Heart right ventricle (tissue), 16 donors: ENCODE measurements around the gene TRIM17. TPM values are rescaled to one million over a fixed set of nuclear protein-coding genes. Genes with fewer than 3 reads are reported as not detected.

ENCODE experiments used
- ATAC-seq, 8 donors: fragments of 200-7000 bp; cut with Tn5 transposase; one replicate each; pipeline ENCODE4 v1.9.1; 2020; ENCODE audit warnings: mild to moderate bottlenecking in 8 of 8, moderate library complexity in 8 of 8, moderate number of reproducible peaks in 1 of 8
- DNase-seq, 2 donors: peaks; one replicate each; pipeline ENCODE4 v3.0.0-alpha.2; 2020
- H3K27ac ChIP-seq, 10 donors: fragments of 200-600 bp; sonication (generic) in 2 of 10; one replicate each; pipeline versions ENCODE4 v1.5.0 to v1.8.0; 2020 to 2022; ENCODE audit warnings: mild to moderate bottlenecking in 3 of 10
- H3K27me3 ChIP-seq, 7 donors: fragments of 200-600 bp; one replicate each; pipeline ENCODE4 v1.8.0; 2021 to 2022; ENCODE audit warnings: mild to moderate bottlenecking in 2 of 7
- H3K36me3 ChIP-seq, 9 donors: fragments of 200-600 bp; sonication (generic) in 1 of 9; one replicate each; pipeline versions ENCODE4 v1.5.0 to v1.8.0; 2020 to 2022; ENCODE audit warnings: mild to moderate bottlenecking in 2 of 9
- H3K4me1 ChIP-seq, 9 donors: fragments of 200-600 bp; sonication (generic) in 1 of 9; one replicate each; pipeline versions ENCODE4 v1.5.0 to v1.8.0; 2020 to 2022; ENCODE audit warnings: mild to moderate bottlenecking in 4 of 9
- H3K4me3 ChIP-seq, 10 donors: fragments of 200-600 bp; sonication (generic) in 2 of 10; one replicate each; pipeline versions ENCODE4 v1.5.0 to v1.8.0; 2020 to 2022; ENCODE audit warnings: mild to moderate bottlenecking in 7 of 10, moderate library complexity in 2 of 10
- H3K9me3 ChIP-seq, 11 donors: fragments of 200-600 bp in 10 of 11; sonication (generic) in 2 of 11; one replicate each; pipeline versions ENCODE4 v1.5.0 to v1.8.0; 2013 to 2022; ENCODE audit warnings: mild to moderate bottlenecking in 2 of 11, control low read depth in 1 of 11, moderate library complexity in 1 of 11
- WGBS, 2 donors: extraction: QIAGEN DNeasy Blood & Tissue Kit; methylation state at CpG; one replicate each; pipeline ENCODE4 v1.1.7; 2013; ENCODE audit warnings: inconsistent platforms in 1 of 2; 5-methylcytosine and 5-hydroxymethylcytosine counted together
- intact Hi-C, 10 donors: fragments of 100-400 bp; cut with DNase I; formaldehyde crosslinking; loops; one replicate each; pipeline versions ENCODE4 v1.11.1 to v1.14.2; 2022
- polyA plus RNA-seq, 2 donors: library from polyadenylated mRNA; stranded (reverse); fragments of 200-250 nt; gene quantifications; one replicate each; pipeline ENCODE4 v1.2.3, GENCODE V29; 2013
- total RNA-seq, 10 donors: library from RNA; stranded (reverse); fragmentation: NEBNext Ultra II Directional in 3 of 10; extraction: Animal tissue kit (Norgen Biotek cat#: 25700) in 3 of 10; gene quantifications; one replicate each; pipeline versions ENCODE4 v1.2.1 to v1.2.4, GENCODE V29; 2021 to 2023
- TF ChIP-seq, protein P1 (sequence below), 9 donors: fragments of 200-600 bp; sonication (generic) in 2 of 9; IDR thresholded peaks; one replicate each; pipeline versions ENCODE4 v1.5.0 to v1.8.0; 2021 to 2022; ENCODE audit warnings: antibody characterized with exemption in 9 of 9, mild to moderate bottlenecking in 5 of 9, moderate library complexity in 1 of 9
- donor health status: Arrhythmogenic right ventricular cardiomyopathy.
- donor health status: ischemic (EF 13 %, LVEDD 7.1; RV severe dilation, severe dysfunction).
- donor health status: healthy with polysubstance abuse.
- donor health status: DM: no; HTN: yes; CAD: no.
- donor health status: DM: no; HTN: no; CAD: no.
- donor health status: ischemic (EF 25% LVEDD 6.9; RV normal size, moderate dysfunction).
- donor health status: ischemic (EF 25% LVEDD 5.7; RV mildly dilated, moderate dysfunction).
- donor health status: healthy.
- donor health status: DM: yes; HTN: yes; CAD: no.
- donor health status: Ischemic cardiomyopathy.
- donor health status: ischemic (EF 35%, LVEDD 5.7; RV mildly dilated, moderate dysfunction).
- donor health status: nonischemic (EF 11% LVEDD 7.7; RV severe dilation, severe dysfunction).
- donor health status: DM: yes; HTN: yes; CAD: no.
- donor health status: PGD.
- donor health status: ischemic (EF 29% LVEDD 5.4; RV normal size, mild dysfunction).
- donor health status: nonischemic (EF 23%, LVEDD 6.1; RV moderate dilation, normal function).

Gene TRIM17
- total and polyA plus RNA-seq, 12 donors: 0.14 to 0.44 (median 0.34) TPM; not detected in 3

DNA sequence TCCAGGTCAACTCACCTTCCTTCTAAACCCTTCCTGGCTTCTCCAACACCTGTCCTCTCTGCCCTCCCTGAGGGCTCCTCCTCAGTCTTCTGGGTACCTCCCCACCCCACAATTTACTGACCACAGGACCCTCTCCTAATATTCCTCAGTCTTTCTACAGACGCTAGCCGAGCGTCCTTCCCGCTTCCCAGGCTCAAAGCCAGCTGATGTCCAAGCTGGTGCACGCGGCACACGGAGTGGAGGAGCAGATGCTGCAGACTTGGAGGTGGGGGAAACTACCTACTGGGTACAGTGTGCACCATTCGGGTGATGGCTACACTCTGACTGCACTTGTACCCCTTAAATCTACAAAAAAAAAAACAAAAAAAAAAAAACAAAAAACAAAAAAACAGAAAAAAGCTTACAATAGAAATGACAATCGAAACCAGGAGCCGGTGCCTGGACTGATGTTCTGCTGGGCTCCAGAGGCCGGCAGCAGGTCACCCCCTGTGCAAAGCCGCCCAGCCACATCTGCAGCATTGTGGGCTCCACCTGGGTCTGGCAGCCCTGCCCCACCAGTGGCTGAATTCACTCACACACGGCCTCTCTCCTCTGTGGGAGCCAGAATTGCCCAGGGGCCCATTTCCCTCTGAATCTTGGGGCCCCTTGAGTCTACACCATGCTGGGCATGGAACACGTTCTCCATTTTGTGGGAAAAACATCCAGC lies 17.0 kb downstream of the TRIM17 start:
- Histone ChIP-seq H3K27me3 (no peaks in the 10 kb centered on the region), H3K4me3 (no peak overlapping the region), H3K9me3 (no peaks in the 10 kb centered on the region), H3K36me3 (peaks cover 0 to 87% (median 21%) of the 10 kb centered on the region in 9 donors), H3K27ac (no peak overlapping the region), H3K4me1 (peaks cover 0 to 21% (median 11%) of the 10 kb centered on the region in 9 donors)
- 92 to 93% methylated on average over 14 of the region's 14 CpGs for WGBS, 2 donors
- ATAC-seq (no peak), DNase-seq (no peak)
- TF ChIP-seq, protein P1, sequence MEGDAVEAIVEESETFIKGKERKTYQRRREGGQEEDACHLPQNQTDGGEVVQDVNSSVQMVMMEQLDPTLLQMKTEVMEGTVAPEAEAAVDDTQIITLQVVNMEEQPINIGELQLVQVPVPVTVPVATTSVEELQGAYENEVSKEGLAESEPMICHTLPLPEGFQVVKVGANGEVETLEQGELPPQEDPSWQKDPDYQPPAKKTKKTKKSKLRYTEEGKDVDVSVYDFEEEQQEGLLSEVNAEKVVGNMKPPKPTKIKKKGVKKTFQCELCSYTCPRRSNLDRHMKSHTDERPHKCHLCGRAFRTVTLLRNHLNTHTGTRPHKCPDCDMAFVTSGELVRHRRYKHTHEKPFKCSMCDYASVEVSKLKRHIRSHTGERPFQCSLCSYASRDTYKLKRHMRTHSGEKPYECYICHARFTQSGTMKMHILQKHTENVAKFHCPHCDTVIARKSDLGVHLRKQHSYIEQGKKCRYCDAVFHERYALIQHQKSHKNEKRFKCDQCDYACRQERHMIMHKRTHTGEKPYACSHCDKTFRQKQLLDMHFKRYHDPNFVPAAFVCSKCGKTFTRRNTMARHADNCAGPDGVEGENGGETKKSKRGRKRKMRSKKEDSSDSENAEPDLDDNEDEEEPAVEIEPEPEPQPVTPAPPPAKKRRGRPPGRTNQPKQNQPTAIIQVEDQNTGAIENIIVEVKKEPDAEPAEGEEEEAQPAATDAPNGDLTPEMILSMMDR (IDR thresholded peaks at IDR 0.05): no peak
- intact Hi-C loops: loop anchor here in 2 of 10 donors (10.0 kb wide), 2 partner anchors 55 to 125 kb away; no protein-coding TSS in a partner anchor

GRCh38 chr1:228398741-228399461 lies 17.8 kb downstream of the TRIM17 start:
- no peaks in the 10 kb centered on the region for H3K27me3 ChIP-seq
- WGBS, 2 donors: 94 to 96% methylated on average over 12 of the region's 12 CpGs
- no peak overlapping the region for H3K4me3 ChIP-seq
- TF ChIP-seq, protein P1 (IDR thresholded peaks at IDR 0.05): no peak
- no peaks in the 10 kb centered on the region for H3K9me3 ChIP-seq
- ATAC-seq (no peak), DNase-seq (no peak)
- H3K27ac ChIP-seq: no peak overlapping the region
- intact Hi-C loops: no loop called here
- peaks cover 0 to 14% (median 7%) of the 10 kb centered on the region in 9 donors for H3K4me1 ChIP-seq
- peaks cover 0 to 95% (median 21%) of the 10 kb centered on the region in 9 donors for H3K36me3 ChIP-seq

GRCh38 chr1:228397966-228398365 lies 18.7 kb downstream of the TRIM17 start:
- intact Hi-C loops: no loop called here

More at GRCh38 chr1:228397966-228398365, 18.7 kb downstream of the TRIM17 start:
- DNase-seq (no peak), ATAC-seq (no peak)
- H3K4me3 ChIP-seq: no peak overlapping the region
- no peaks in the 10 kb centered on the region for H3K9me3 ChIP-seq
- H3K36me3 ChIP-seq: peaks cover 0 to 97% (median 21%) of the 10 kb centered on the region in 9 donors
- WGBS, 2 donors: 92 to 94% methylated on average over 6 of the region's 6 CpGs
- TF ChIP-seq, protein P1 (IDR thresholded peaks at IDR 0.05): no peak
- no peaks in the 10 kb centered on the region for H3K27me3 ChIP-seq
- no peak overlapping the region for H3K27ac ChIP-seq
- peaks cover 0 to 16% (median 9%) of the 10 kb centered on the region in 9 donors for H3K4me1 ChIP-seq
